Neural cell (in vitro differentiated cells): ENCODE measurements around the gene SYT1.

Experiments
- CTCF ChIP-seq: fragments of 450-650 bp; IDR thresholded peaks from 2 replicates; pipeline ENCODE4 v1.5.1; 2014; ENCODE audit warnings: antibody characterized with exemption, mild to moderate bottlenecking, moderate library complexity; ENCODE audit not compliant: poor library complexity, severe bottlenecking
- TAF1 ChIP-seq: IDR thresholded peaks from 2 replicates; pipeline ENCODE4 v1.6.1; 2012; ENCODE audit warnings: low read depth

DNA sequence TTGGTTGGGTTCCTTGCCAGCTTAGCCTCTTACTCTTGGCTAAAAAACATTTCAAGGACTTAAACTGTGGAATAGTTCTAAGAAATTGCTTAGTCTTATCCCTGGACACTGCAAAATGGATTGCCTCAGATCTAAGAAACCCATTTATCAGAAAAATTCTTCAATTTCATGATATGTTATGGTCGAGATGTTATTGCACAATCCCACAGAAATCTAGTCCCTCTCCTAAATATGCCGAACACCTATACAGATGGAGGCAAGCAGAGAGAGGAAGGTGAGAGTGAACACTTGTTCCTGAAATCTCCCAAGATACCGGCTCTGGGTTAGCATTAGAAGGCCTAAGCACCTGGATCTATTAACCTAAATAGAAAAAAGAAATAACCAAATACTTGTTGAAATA, 559.0 kb downstream of the SYT1 start:
- TF ChIP-seq CTCF (no peak), TAF1 (no peak)
